ENCODE measurements around the gene EEFSEC. TPM values are rescaled to one million over a fixed set of nuclear protein-coding genes. Genes with fewer than 3 reads are reported as not detected.

The EEFSEC gene
- total RNA-seq, 3 donors from 2014 or later, result 20.2 to 23.9 (median 21.9) TPM

DNA sequence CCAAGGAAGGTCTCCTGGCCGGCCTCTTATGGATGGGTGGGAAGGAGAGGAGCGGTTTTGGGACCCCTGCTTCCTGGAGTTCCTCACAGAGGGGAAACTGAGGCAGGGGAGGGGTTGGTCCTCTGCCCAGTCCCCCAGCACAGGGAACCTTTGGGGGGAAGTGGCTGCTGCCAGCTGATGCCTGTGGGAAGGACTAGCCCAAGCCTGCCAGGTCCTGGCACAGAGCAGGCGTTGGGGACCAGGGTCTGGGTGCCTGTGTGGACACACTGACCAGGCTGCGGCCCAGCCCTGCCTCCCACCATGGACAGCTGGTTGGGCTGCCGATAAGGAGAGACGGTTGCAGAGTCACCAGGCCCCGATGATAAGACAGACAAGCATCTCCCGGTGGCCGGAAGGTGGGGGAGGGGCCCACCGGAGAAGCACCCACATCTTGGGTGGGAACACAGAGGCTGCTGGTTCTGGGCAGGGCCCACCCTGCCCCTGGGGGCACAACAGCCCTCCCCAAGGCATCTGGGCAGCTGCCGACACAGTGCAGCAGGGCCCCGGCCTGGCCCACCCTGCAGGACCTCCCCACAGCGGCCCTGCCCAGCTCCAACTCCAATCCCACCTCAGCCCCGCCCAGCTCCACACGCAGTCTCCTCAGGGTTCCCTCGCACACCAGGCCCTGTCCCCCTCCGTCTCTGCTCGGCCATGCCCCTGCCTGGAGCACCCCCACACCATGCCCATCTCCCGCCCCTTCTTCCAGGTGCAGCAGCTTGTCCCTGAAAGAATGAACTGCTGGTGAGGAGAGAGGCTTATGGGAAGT, 262.7 kb downstream of the EEFSEC start:
- DNase-seq (no peak), ATAC-seq (no peak)
- Mint-ChIP-seq H3K4me1 (ENCODE audit: low read depth) (peaks cover 2% of the 10 kb centered on the region), H3K9me3 (no peaks in the 10 kb centered on the region), H3K27me3 (ENCODE audit: low read depth) (no peaks in the 10 kb centered on the region), H3K4me3 (no peak overlapping the region), H3K36me3 (ENCODE audit: insufficient read depth) (no peaks in the 10 kb centered on the region)

DNA sequence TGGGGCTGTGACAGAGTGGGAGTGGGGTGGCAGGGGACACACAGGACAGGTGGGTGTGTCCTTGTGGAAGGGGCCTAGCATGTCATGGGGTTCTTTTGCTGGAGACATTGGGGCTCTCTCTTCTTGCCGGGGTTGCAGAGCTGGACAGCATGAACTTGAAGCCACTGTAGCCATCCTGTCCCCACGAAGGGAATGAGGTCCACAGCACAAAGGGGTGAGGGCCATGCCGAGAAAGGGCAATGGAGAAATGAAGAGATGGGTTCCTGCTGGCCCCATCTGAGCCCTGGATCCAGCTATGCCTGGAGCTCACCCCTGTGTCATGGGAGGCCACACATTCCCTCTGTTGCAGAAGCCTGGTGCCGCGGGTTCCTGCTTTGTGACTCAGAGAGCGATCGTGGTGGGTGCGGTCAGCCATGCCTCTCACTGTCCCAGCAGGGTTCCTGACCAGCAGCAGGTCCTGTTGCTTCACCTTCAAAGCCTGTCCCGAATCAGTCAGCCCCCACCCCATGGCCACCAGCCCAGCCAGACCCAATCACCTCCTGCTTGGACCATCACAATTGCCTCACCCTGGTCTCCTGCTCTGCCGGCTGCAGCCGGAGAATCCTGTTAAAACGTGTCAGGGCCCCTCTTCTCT, 263.4 kb downstream of the EEFSEC start:
- Mint-ChIP-seq H3K36me3 (ENCODE audit: insufficient read depth) (no peaks in the 10 kb centered on the region), H3K4me1 (ENCODE audit: low read depth) (peaks cover 2% of the 10 kb centered on the region), H3K27me3 (ENCODE audit: low read depth) (no peaks in the 10 kb centered on the region), H3K4me3 (no peak overlapping the region), H3K9me3 (no peaks in the 10 kb centered on the region)
- DNase-seq (no peak), ATAC-seq (no peak)

DNA sequence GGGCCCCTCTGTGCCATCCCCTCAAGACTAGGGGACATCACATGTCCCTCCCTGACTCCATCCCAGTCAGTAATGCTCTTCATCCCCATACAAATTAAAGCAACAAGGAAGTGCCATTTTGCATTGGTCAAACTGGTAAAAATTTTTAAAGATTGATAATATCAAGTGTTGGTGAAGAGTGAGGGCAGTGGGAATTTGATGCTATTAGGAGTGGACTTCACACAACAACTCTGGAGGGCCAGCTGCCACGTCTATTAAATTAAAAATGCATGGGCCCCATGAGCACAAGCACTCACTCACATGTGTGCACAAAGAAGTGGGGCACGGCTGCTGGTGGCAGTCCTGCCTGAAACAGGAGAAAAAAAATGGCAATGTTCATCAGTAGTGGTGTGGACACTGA, 265.6 kb downstream of the EEFSEC start:
- Mint-ChIP-seq H3K4me1 (ENCODE audit: low read depth) (peaks cover 2% of the 10 kb centered on the region), H3K36me3 (ENCODE audit: insufficient read depth) (no peaks in the 10 kb centered on the region), H3K27me3 (ENCODE audit: low read depth) (no peaks in the 10 kb centered on the region), H3K9me3 (no peaks in the 10 kb centered on the region), H3K4me3 (no peak overlapping the region)
- DNase-seq (no peak), ATAC-seq (no peak)

DNA sequence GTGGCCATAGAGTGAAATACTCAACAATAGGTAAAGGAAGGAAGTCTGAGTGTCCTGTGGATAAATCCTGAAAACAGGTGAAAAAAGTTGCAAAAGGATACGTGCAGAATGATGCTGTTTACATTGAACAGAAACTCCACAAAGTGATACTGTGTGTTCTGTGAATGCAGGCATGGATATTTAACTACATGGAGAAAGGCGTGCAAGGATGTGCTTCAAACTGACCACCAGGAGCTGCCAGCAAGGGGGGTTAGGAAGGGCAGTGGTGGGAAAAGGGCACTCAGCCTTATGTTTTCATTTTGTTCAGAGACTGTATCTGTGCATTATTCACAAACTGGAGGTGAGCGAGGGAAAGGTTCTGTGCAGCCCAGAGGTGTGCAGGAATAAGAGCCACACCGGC, 266.0 kb downstream of the EEFSEC start:
- peaks cover 2% of the 10 kb centered on the region for H3K4me1 Mint-ChIP-seq (ENCODE audit: low read depth)
- no peaks in the 10 kb centered on the region for H3K27me3 Mint-ChIP-seq (ENCODE audit: low read depth)
- no peaks in the 10 kb centered on the region for H3K9me3 Mint-ChIP-seq
- DNase-seq (no peak), ATAC-seq (no peak)
- no peak overlapping the region for H3K4me3 Mint-ChIP-seq
- no peaks in the 10 kb centered on the region for H3K36me3 Mint-ChIP-seq (ENCODE audit: insufficient read depth)

- Mint-ChIP-seq H3K4me3 (no peak overlapping the region), H3K4me1 (ENCODE audit: low read depth) (no peaks in the 10 kb centered on the region), H3K9me3 (no peaks in the 10 kb centered on the region), H3K27me3 (ENCODE audit: low read depth) (no peaks in the 10 kb centered on the region), H3K36me3 (ENCODE audit: insufficient read depth) (no peaks in the 10 kb centered on the region)
- no peak for DNase-seq
- no peak for ATAC-seq
Observed at GRCh38 chr3:128420289-128420688, 267.0 kb downstream of the EEFSEC start.

- DNase-seq (no peak), ATAC-seq (no peak)
- no peaks in the 10 kb centered on the region for H3K36me3 Mint-ChIP-seq (ENCODE audit: insufficient read depth)
- no peaks in the 10 kb centered on the region for H3K9me3 Mint-ChIP-seq
- H3K4me1 Mint-ChIP-seq (ENCODE audit: low read depth), result no peaks in the 10 kb centered on the region
- no peaks in the 10 kb centered on the region for H3K27me3 Mint-ChIP-seq (ENCODE audit: low read depth)
- no peak overlapping the region for H3K4me3 Mint-ChIP-seq
Observed at GRCh38 chr3:128420720-128421438, 267.6 kb downstream of the EEFSEC start.

GRCh38 chr3:128421439-128421836, 268.2 kb downstream of the EEFSEC start:
- no peak for DNase-seq
- Mint-ChIP-seq H3K4me1 (ENCODE audit: low read depth) (no peaks in the 10 kb centered on the region), H3K27me3 (ENCODE audit: low read depth) (no peaks in the 10 kb centered on the region), H3K9me3 (no peaks in the 10 kb centered on the region), H3K4me3 (no peak overlapping the region), H3K36me3 (ENCODE audit: insufficient read depth) (no peaks in the 10 kb centered on the region)
- no peak for ATAC-seq

DNA sequence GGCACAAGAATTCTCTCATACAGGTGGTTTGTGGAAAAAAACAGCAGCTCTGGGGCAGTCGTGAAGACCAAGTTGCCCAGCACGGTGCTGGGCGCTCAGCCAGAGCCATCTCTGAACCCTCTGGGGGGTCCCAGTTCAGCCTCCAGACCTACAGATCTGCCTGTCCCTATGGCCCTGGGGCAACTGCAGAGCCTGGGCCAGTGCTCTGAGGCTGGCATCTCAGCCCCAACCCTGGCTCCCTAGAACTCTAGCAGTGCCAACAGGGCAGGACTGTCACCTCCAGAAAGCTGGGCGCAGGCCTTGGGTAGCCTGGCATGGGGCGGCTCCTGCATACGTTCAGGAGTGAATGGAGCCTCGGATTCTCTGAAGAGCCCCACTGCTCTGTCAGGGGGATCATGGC, 268.7 kb downstream of the EEFSEC start:
- Mint-ChIP-seq H3K36me3 (ENCODE audit: insufficient read depth) (no peaks in the 10 kb centered on the region), H3K4me3 (no peak overlapping the region), H3K4me1 (ENCODE audit: low read depth) (no peaks in the 10 kb centered on the region), H3K9me3 (no peaks in the 10 kb centered on the region), H3K27me3 (ENCODE audit: low read depth) (peaks cover under 1% of the 10 kb centered on the region)
- no peak for DNase-seq
- no peak for ATAC-seq

DNA sequence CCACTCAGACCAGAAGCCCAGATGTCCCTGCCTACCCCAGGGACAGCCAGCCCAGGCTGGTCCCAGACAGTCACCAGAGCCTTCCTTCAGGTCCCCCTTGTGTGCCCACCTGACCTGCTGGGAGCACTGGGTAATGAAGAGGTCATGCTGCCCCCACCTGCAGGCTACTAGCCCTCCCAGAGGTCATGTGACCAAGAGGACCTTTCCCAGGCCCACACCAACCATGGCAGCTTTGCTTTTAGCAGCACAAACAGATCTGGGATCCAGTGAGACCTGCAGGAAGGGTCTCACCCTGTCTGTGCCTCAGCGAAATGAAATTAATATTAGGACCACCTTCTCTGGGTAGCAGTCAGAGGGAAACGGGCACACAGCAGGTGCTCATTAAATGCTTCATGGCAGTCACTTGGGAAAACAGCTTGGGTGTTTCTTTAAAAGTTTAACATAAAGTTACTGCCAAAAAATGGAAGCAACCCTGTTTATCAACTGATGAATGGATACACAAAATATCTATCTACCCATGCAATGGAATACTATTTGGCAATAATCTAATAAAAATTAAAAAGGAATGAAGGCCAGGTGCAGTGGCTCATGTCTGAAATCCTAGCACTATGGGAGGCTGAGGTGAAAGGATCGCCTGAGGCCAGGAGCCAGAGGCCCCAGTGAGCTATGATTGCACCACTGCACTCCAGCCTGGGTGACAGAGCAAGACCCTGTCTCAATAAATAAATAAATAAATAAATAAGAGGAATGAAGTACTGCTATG, 269.7 kb downstream of the EEFSEC start:
- no peak for ATAC-seq
- Mint-ChIP-seq H3K9me3 (no peaks in the 10 kb centered on the region), H3K4me3 (no peak overlapping the region), H3K36me3 (ENCODE audit: insufficient read depth) (no peaks in the 10 kb centered on the region), H3K27me3 (ENCODE audit: low read depth) (peaks cover 3% of the 10 kb centered on the region), H3K4me1 (ENCODE audit: low read depth) (no peaks in the 10 kb centered on the region)
- DNase-seq, result no peak

GRCh38 chr3:128423525-128424147, 270.4 kb downstream of the EEFSEC start:
- ATAC-seq, result no peak
- H3K4me1 Mint-ChIP-seq (ENCODE audit: low read depth), result no peaks in the 10 kb centered on the region
- no peaks in the 10 kb centered on the region for H3K9me3 Mint-ChIP-seq
- DNase-seq, result no peak
- H3K27me3 Mint-ChIP-seq (ENCODE audit: low read depth), result peaks cover 6% of the 10 kb centered on the region
- H3K4me3 Mint-ChIP-seq, result no peak overlapping the region
- no peaks in the 10 kb centered on the region for H3K36me3 Mint-ChIP-seq (ENCODE audit: insufficient read depth)

DNA sequence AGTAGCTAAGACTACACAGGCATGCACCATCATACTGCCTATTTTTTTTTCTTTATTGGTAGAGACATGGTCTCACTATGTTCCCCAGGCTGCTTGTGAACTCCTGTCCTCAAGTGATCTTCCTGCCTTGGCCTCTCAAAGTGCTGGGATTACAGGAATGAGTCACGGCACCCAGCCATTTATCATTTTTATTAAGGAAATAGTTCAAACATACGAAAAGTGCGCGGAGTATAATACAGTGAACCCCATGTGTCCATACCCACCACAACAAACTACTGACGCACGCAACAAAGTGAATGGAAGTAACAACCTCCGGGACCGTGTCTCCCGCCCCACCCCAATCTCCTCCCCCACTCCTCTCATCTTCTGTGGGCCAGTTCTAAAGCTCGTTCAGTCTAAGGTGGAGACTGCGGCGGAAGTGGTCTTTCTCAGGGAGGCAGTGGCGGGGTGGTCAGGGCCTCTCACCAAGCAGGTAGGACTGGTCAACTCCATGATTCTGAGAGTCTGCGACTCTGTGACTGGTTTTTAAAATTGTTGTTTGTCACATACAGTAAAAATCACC, 271.3 kb downstream of the EEFSEC start:
- Mint-ChIP-seq H3K9me3 (no peaks in the 10 kb centered on the region), H3K4me1 (ENCODE audit: low read depth) (no peaks in the 10 kb centered on the region)
- ATAC-seq, result no peak

GRCh38 chr3:128425142-128425845, 272.0 kb downstream of the EEFSEC start:
- ATAC-seq (no peak), DNase-seq (no peak)
- Mint-ChIP-seq H3K4me3 (no peak overlapping the region), H3K36me3 (ENCODE audit: insufficient read depth) (no peaks in the 10 kb centered on the region), H3K27me3 (ENCODE audit: low read depth) (peaks cover 12% of the 10 kb centered on the region), H3K9me3 (no peaks in the 10 kb centered on the region), H3K4me1 (ENCODE audit: low read depth) (no peaks in the 10 kb centered on the region)

More for the DNA sequence above, 271.3 kb downstream of the EEFSEC start:
- H3K36me3 Mint-ChIP-seq (ENCODE audit: insufficient read depth), result no peaks in the 10 kb centered on the region
- no peak for DNase-seq
- H3K27me3 Mint-ChIP-seq (ENCODE audit: low read depth), result peaks cover 7% of the 10 kb centered on the region
- no peak overlapping the region for H3K4me3 Mint-ChIP-seq

DNA sequence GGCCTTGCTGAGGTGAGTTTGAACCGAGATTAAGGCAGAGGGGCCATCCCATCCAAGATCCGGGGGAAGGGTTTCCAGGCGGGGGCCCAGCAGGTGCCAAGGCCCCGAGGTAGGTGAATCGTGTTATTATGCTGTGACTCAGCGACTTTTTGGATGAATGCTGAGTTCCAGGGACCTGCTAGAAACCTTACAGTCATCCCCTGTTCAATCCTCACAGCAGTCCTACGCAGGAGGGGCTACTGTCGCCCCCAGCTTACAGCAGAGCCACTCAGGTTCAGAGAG, 272.5 kb downstream of the EEFSEC start:
- H3K27me3 Mint-ChIP-seq (ENCODE audit: low read depth), result peaks cover 17% of the 10 kb centered on the region
- no peak overlapping the region for H3K4me3 Mint-ChIP-seq
- no peaks in the 10 kb centered on the region for H3K9me3 Mint-ChIP-seq
- peak in 1 of 2 donors; percentile 2 for ATAC-seq
- no peak for DNase-seq
- H3K36me3 Mint-ChIP-seq (ENCODE audit: insufficient read depth), result no peaks in the 10 kb centered on the region
- H3K4me1 Mint-ChIP-seq (ENCODE audit: low read depth), result no peaks in the 10 kb centered on the region

Measured in activated T-cell treated with anti-CD3 and anti-CD28 coated beads, Interleukin-2, amount 50 U/mL, for 4 hours (primary cell).